DMS153 (cell line): ENCODE results near the gene MOCS1.
"Not testable (repeated sequence)": the region's sequence is repeated elsewhere in the genome, so short reads cannot be mapped to it uniquely, and the experiment has no call there.

Source experiments
- DNase-seq: peaks from one replicate; lab custom pipeline; 2025; lab: John Stamatoyannopoulos, UW

The MOCS1 gene

GRCh38 chr6:39934131-39934757 is at the start of gene MOCS1:
Gene MOCS1, minus strand, starts transcription at chr6:39934462. Its CDS starts 45 bp downstream, at chr6:39934417.
- DNase-seq = no peak

GRCh38 chr6:39984051-39984450 is 49.8 kb upstream of the MOCS1 start:
- no peak for DNase-seq

GRCh38 chr6:39983193-39983592 is 48.9 kb upstream of the MOCS1 start:
- DNase-seq = no peak

GRCh38 chr6:39982720-39983119 is 48.5 kb upstream of the MOCS1 start:
- no peak for DNase-seq

- DNase-seq = peak; percentile 41
Observed at GRCh38 chr6:39980839-39981580, 46.7 kb upstream of the MOCS1 start.

- DNase-seq = no peak
Observed at GRCh38 chr6:39979461-39980328, 45.4 kb upstream of the MOCS1 start.

- DNase-seq = no peak
Observed at GRCh38 chr6:39978240-39978639, 44.0 kb upstream of the MOCS1 start.

- no peak for DNase-seq
Observed at GRCh38 chr6:39973661-39974060, 39.4 kb upstream of the MOCS1 start.

GRCh38 chr6:39972717-39973116 is 38.5 kb upstream of the MOCS1 start:
- DNase-seq = not testable (repeated sequence)

GRCh38 chr6:39971131-39971530 is 36.9 kb upstream of the MOCS1 start:
- DNase-seq = not testable (repeated sequence)

GRCh38 chr6:39965751-39966150 is 31.5 kb upstream of the MOCS1 start:
- no peak for DNase-seq

GRCh38 chr6:39964530-39964929 is 30.3 kb upstream of the MOCS1 start:
- DNase-seq = no peak

- DNase-seq = no peak
Observed at GRCh38 chr6:39964094-39964493, 29.8 kb upstream of the MOCS1 start.

- DNase-seq = no peak
Observed at GRCh38 chr6:39962831-39963230, 28.6 kb upstream of the MOCS1 start.

- DNase-seq = no peak
Observed at GRCh38 chr6:39961178-39961577, 26.9 kb upstream of the MOCS1 start.

- no peak for DNase-seq
Observed at GRCh38 chr6:39958947-39959346, 24.7 kb upstream of the MOCS1 start.

GRCh38 chr6:39956936-39957335 is 22.7 kb upstream of the MOCS1 start:
- no peak for DNase-seq

- DNase-seq = no peak
Observed at GRCh38 chr6:39953076-39953618, 18.9 kb upstream of the MOCS1 start.

GRCh38 chr6:39952167-39952566 is 17.9 kb upstream of the MOCS1 start:
- no peak for DNase-seq

- DNase-seq = no peak
Observed at GRCh38 chr6:39951716-39952115, 17.5 kb upstream of the MOCS1 start.

GRCh38 chr6:39951191-39951590 is 16.9 kb upstream of the MOCS1 start:
- DNase-seq = no peak

GRCh38 chr6:39950125-39950720 is 16.0 kb upstream of the MOCS1 start:
- no peak for DNase-seq
